Transverse colon (tissue), 4 donors: ENCODE data around the gene CYP2C19. TPM values are rescaled to one million over a fixed set of nuclear protein-coding genes. Genes with fewer than 3 reads are reported as not detected.
"Not testable (repeated sequence)": the region's sequence is repeated elsewhere in the genome, so short reads cannot be mapped to it uniquely, and the experiment has no call there.

Source experiments
- DNase-seq: peaks from one replicate; pipeline ENCODE4 v3.0.0-alpha.2; 2019
- H3K27ac ChIP-seq, 4 donors: fragments of 200-600 bp; sonication (generic); 2 replicates each; pipeline ENCODE4 v1.5.1; 2016 to 2018; ENCODE audit warnings: inconsistent platforms in 4 of 4
- H3K27me3 ChIP-seq: fragments of 200-600 bp; sonication (generic); 2 replicates; pipeline ENCODE4 v1.5.1; 2017; ENCODE audit warnings: inconsistent platforms
- H3K36me3 ChIP-seq, 4 donors: fragments of 200-600 bp; sonication (generic); 2 replicates each; pipeline ENCODE4 v1.5.1; 2017 to 2019; ENCODE audit warnings: inconsistent platforms in 4 of 4
- H3K4me1 ChIP-seq, 4 donors: fragments of 200-600 bp; sonication (generic); 2 replicates each; pipeline ENCODE4 v1.5.1; 2017 to 2020; ENCODE audit warnings: inconsistent platforms in 4 of 4
- H3K4me3 ChIP-seq, 4 donors: fragments of 200-600 bp; sonication (generic); 1 replicate in 1 of 4; 2 replicates in 3 of 4; pipeline versions ENCODE4 v1.5.1 to v1.6.1; 2017 to 2019; ENCODE audit warnings: inconsistent platforms in 4 of 4
- H3K9me3 ChIP-seq, 2 donors: fragments of 200-600 bp; sonication (generic); 2 replicates each; pipeline ENCODE4 v1.5.1; 2017 to 2019; ENCODE audit warnings: inconsistent platforms in 2 of 2
- CTCF ChIP-seq, 5 experiments: fragments of 200-600 bp in 3 of 5; fragments of 450-650 bp in 2 of 5; sonication (generic) in 3 of 5; IDR thresholded peaks; 1 replicate in 2 of 5; 2 replicates in 3 of 5; pipeline ENCODE4 v1.5.1; 2016 to 2017; ENCODE audit warnings: antibody characterized with exemption in 5 of 5, inconsistent platforms in 3 of 5, mild to moderate bottlenecking in 2 of 5, moderate library complexity in 1 of 5
- EP300 ChIP-seq: sonication (generic); formaldehyde crosslinking; IDR thresholded peaks from one replicate; pipeline ENCODE4 v1.6.1; 2017; ENCODE audit warnings: antibody characterized with exemption, low read depth
- POLR2A ChIP-seq: fragments of 450-650 bp; IDR thresholded peaks from one replicate; pipeline ENCODE4 v1.6.1; 2016; ENCODE audit warnings: antibody characterized with exemption, mild to moderate bottlenecking, moderate library complexity
- POLR2AphosphoS5 ChIP-seq, 3 donors: sonication (generic); formaldehyde crosslinking; IDR thresholded peaks; one replicate each; pipeline ENCODE4 v1.6.1; 2016; ENCODE audit warnings: antibody characterized with exemption in 3 of 3
- WGBS, 2 donors: methylation state at CpG; one replicate each; pipeline ENCODE4 v1.1.5; 2018; ENCODE audit warnings: low coverage in 1 of 2; 5-methylcytosine and 5-hydroxymethylcytosine counted together
- in situ Hi-C, 4 donors: fragments of 200-750 bp; cut with MboI; loops; one replicate each; pipeline versions ENCODE4 v1.15.0 to v1.15.1; 2017; ENCODE audit warnings: low sequenced_read_pairs in 3 of 4, low pct_ligation_motif_present in 1 of 4, low pct_unique_long_range_greater_than_20kb in 1 of 4
- intact Hi-C: fragments of 100-400 bp; cut with DNase I; formaldehyde crosslinking; loops from one replicate; pipeline ENCODE4 v1.15.1; 2023; ENCODE audit warnings: low total_unique reads
- total RNA-seq, 4 donors: library from RNA; depleted of rRNA; stranded (reverse); fragments of >200 nt; gene quantifications; one replicate each; pipeline ENCODE4 v1.1.0, GENCODE V29; 2016

CYP2C19 gene
- total RNA-seq, 4 donors from 2014 or later, result 2.6 to 9.7 (median 8.2) TPM

- TF ChIP-seq EP300 (no peak), POLR2A (no peak)
- WGBS, 2 donors, result 69 to 100% methylated on average over 1 of the region's 1 CpG
- Histone ChIP-seq H3K27me3 (no peaks in the 10 kb centered on the region), H3K27ac (no peak overlapping the region), H3K9me3 (no peaks in the 10 kb centered on the region), H3K4me1 (no peaks in the 10 kb centered on the region), H3K4me3 (no peak overlapping the region), H3K36me3 (no peaks in the 10 kb centered on the region)
- intact Hi-C loops (no loop called here), in situ Hi-C loops (no loop called here)
- no peak for DNase-seq
Observed at GRCh38 chr10:94803307-94803706, 40.8 kb downstream of the CYP2C19 start.

- in situ Hi-C loops, result not testable (repeated sequence)
Observed at GRCh38 chr10:94830025-94830424, 67.5 kb downstream of the CYP2C19 start.

GRCh38 chr10:94846204-94846603, 83.7 kb downstream of the CYP2C19 start:
- Histone ChIP-seq H3K36me3 (no peaks in the 10 kb centered on the region), H3K27me3 (no peaks in the 10 kb centered on the region), H3K27ac (no peak overlapping the region), H3K9me3 (no peaks in the 10 kb centered on the region), H3K4me1 (no peaks in the 10 kb centered on the region), H3K4me3 (no peak overlapping the region)
- 58 to 75% methylated on average over 1 of the region's 1 CpG for WGBS, 2 donors
- in situ Hi-C loops (no loop called here), intact Hi-C loops (no loop called here)
- TF ChIP-seq POLR2AphosphoS5 (IDR thresholded peaks at IDR 0.05), result no peak
- TF ChIP-seq EP300, result no peak
- TF ChIP-seq POLR2A, result no peak
- no peak for TF ChIP-seq CTCF (IDR thresholded peaks at IDR 0.05)
- DNase-seq, result no peak

More at GRCh38 chr10:94830025-94830424, 67.5 kb downstream of the CYP2C19 start:
- 97% methylated on average over 10 of the region's 13 CpGs; no CpG with 5 or more reads in 1 of the 2 donors for WGBS, 2 donors
- intact Hi-C loops, H3K36me3 ChIP-seq, H3K4me3 ChIP-seq, H3K4me1 ChIP-seq, DNase-seq, H3K27me3 ChIP-seq, H3K9me3 ChIP-seq, H3K27ac ChIP-seq: not testable (repeated sequence)

- in situ Hi-C loops, result no loop called here
- no peaks in the 10 kb centered on the region for H3K9me3 ChIP-seq
- intact Hi-C loops, result no loop called here
- WGBS, 2 donors, result 17 to 19% methylated on average over 1 of the region's 1 CpG
- H3K27ac ChIP-seq, result no peak overlapping the region
- H3K36me3 ChIP-seq, result no peaks in the 10 kb centered on the region
- H3K4me1 ChIP-seq, result no peaks in the 10 kb centered on the region
- DNase-seq, result no peak
- H3K4me3 ChIP-seq, result no peak overlapping the region
- H3K27me3 ChIP-seq, result no peaks in the 10 kb centered on the region
- TF ChIP-seq CTCF (IDR thresholded peaks at IDR 0.05) (no peak), POLR2AphosphoS5 (IDR thresholded peaks at IDR 0.05) (no peak), EP300 (no peak), POLR2A (no peak)
Observed at GRCh38 chr10:94850766-94851165, 88.3 kb downstream of the CYP2C19 start.

GRCh38 chr10:94851263-94851662, 88.8 kb downstream of the CYP2C19 start:
- Histone ChIP-seq H3K9me3 (no peaks in the 10 kb centered on the region), H3K27ac (no peak overlapping the region), H3K36me3 (no peaks in the 10 kb centered on the region), H3K27me3 (no peaks in the 10 kb centered on the region), H3K4me3 (no peak overlapping the region), H3K4me1 (no peaks in the 10 kb centered on the region)
- intact Hi-C loops (no loop called here), in situ Hi-C loops (no loop called here)
- DNase-seq, result no peak
- no peak for TF ChIP-seq POLR2AphosphoS5 (IDR thresholded peaks at IDR 0.05)

GRCh38 chr10:94852438-94852837, 90.0 kb downstream of the CYP2C19 start:
- no peak for TF ChIP-seq POLR2AphosphoS5 (IDR thresholded peaks at IDR 0.05)
- TF ChIP-seq EP300, result no peak
- no peak for TF ChIP-seq POLR2A
- TF ChIP-seq CTCF (IDR thresholded peaks at IDR 0.05), result no peak
- in situ Hi-C loops, result no loop called here
- H3K4me3 ChIP-seq, result no peak overlapping the region
- H3K27me3 ChIP-seq, result no peaks in the 10 kb centered on the region
- H3K9me3 ChIP-seq, result no peaks in the 10 kb centered on the region
- no peaks in the 10 kb centered on the region for H3K36me3 ChIP-seq
- DNase-seq, result no peak
- intact Hi-C loops, result no loop called here
- no peak overlapping the region for H3K27ac ChIP-seq
- 82 to 94% methylated on average over 3 of the region's 3 CpGs for WGBS, 2 donors
- no peaks in the 10 kb centered on the region for H3K4me1 ChIP-seq
